Spinal cord (tissue), 10 donors: ENCODE results near the gene C17orf114. TPM values are rescaled to one million over a fixed set of nuclear protein-coding genes. Genes with fewer than 3 reads are reported as not detected.

ENCODE experiments used
- DNase-seq, 6 donors: peaks; one replicate each; pipeline versions ENCODE4 v3.0.0 to v3.0.0-alpha.2; 2013 to 2015; ENCODE audit warnings: low spot score in 6 of 6, low read depth in 4 of 6
- H3K27ac ChIP-seq: one replicate; pipeline ENCODE4 v1.5.1; 2013; ENCODE audit warnings: low read depth, low read length, control low read depth
- H3K27me3 ChIP-seq: one replicate; pipeline ENCODE4 v1.6.1; 2013; ENCODE audit warnings: low read length; ENCODE audit not compliant: control insufficient read depth, insufficient read depth
- H3K36me3 ChIP-seq: one replicate; pipeline ENCODE4 v1.6.1; 2013; ENCODE audit warnings: low read length; ENCODE audit not compliant: control insufficient read depth, insufficient read depth
- H3K4me1 ChIP-seq: one replicate; pipeline ENCODE4 v1.6.1; 2013; ENCODE audit warnings: low read length; ENCODE audit not compliant: control insufficient read depth, insufficient read depth
- H3K4me3 ChIP-seq: one replicate; pipeline ENCODE4 v1.5.1; 2013; ENCODE audit warnings: low read depth, low read length, control low read depth
- H3K9me3 ChIP-seq: one replicate; pipeline ENCODE4 v1.6.1; 2013; ENCODE audit warnings: low read length; ENCODE audit not compliant: control insufficient read depth, insufficient read depth
- WGBS: methylation state at CpG from one replicate; pipeline ENCODE4 v1.1.5; 2013; ENCODE audit warnings: missing lambda C conversion rate; ENCODE audit not compliant: insufficient coverage; 5-methylcytosine and 5-hydroxymethylcytosine counted together
- polyA plus RNA-seq, 2 donors: library from polyadenylated mRNA; unstranded; fragments of 120-200 nt; gene quantifications; one replicate each; pipeline ENCODE4 v1.2.1, GENCODE V29; 2013; ENCODE audit not compliant: insufficient read length in 2 of 2
- total RNA-seq, 2 donors: library from RNA; depleted of rRNA in 1 of 2; stranded (reverse); fragments of 120-200 nt in 1 of 2; fragments of >200 nt in 1 of 2; gene quantifications; one replicate each; pipeline versions ENCODE4 v1.2.3 to v1.2.4, GENCODE V29; 2013 to 2014
- donor health status: healthy.

Gene C17orf114

GRCh38 chr17:4753392-4753791, 48.7 kb downstream of the C17orf114 start:
- Histone ChIP-seq H3K9me3 (no peaks in the 10 kb centered on the region), H3K4me3 (no peak overlapping the region), H3K36me3 (no peaks in the 10 kb centered on the region), H3K4me1 (no peaks in the 10 kb centered on the region), H3K27me3 (peaks cover 27% of the 10 kb centered on the region), H3K27ac (no peak overlapping the region)
- no peak for DNase-seq
- WGBS: no CpG with 5 or more reads among the region's 1 CpG

- peaks cover 27% of the 10 kb centered on the region for H3K27me3 ChIP-seq
Measured at GRCh38 chr17:4751932-4752331, 50.2 kb downstream of the C17orf114 start.

More at GRCh38 chr17:4751932-4752331, 50.2 kb downstream of the C17orf114 start:
- H3K36me3 ChIP-seq: no peaks in the 10 kb centered on the region
- DNase-seq: no peak
- no peaks in the 10 kb centered on the region for H3K4me1 ChIP-seq
- H3K9me3 ChIP-seq: no peaks in the 10 kb centered on the region
- H3K27ac ChIP-seq: no peak overlapping the region
- 87% methylated on average over 3 of the region's 5 CpGs for WGBS
- no peak overlapping the region for H3K4me3 ChIP-seq

Other genes with a start within 250 kb of the C17orf114 start
- 10 to 100 TPM; 19.5 to 30.9 TPM for gene MYBBP1A, start 246.9 kb downstream of the C17orf114 start, total RNA-seq
- gene MYBBP1A, start 246.9 kb downstream of the C17orf114 start, polyA plus RNA-seq: 10 to 100 TPM; 36.5 to 38.9 TPM
- gene GGT6, start 241.8 kb downstream of the C17orf114 start, total RNA-seq: not detected
- gene GGT6, start 241.8 kb downstream of the C17orf114 start, polyA plus RNA-seq: under 1 TPM in 1 of 2 donors, not detected in 1; 0.15 TPM
- gene SMTNL2, start 217.8 kb downstream of the C17orf114 start, total RNA-seq: 10 to 100 TPM in 1 of 2 donors, 1 to 10 TPM in 1; 5.1 to 33.9 TPM
- 10 to 100 TPM in 1 of 2 donors, 1 to 10 TPM in 1; 5.8 to 12.8 TPM for gene SMTNL2, start 217.8 kb downstream of the C17orf114 start, polyA plus RNA-seq
- 10 to 100 TPM in 1 of 2 donors, 1 to 10 TPM in 1; 3.0 to 16.3 TPM for gene ALOX15, start 160.7 kb downstream of the C17orf114 start, total RNA-seq
- 10 to 100 TPM in 1 of 2 donors, 1 to 10 TPM in 1; 3.9 to 13.5 TPM for gene ALOX15, start 160.7 kb downstream of the C17orf114 start, polyA plus RNA-seq
- gene PELP1, start 98.2 kb downstream of the C17orf114 start, total RNA-seq: 10 to 100 TPM; 20.5 to 22.4 TPM
- gene PELP1, start 98.2 kb downstream of the C17orf114 start, polyA plus RNA-seq: 10 to 100 TPM; 60.7 to 70.8 TPM
- 10 to 100 TPM; 21.2 to 33.9 TPM for gene ARRB2, start 91.7 kb downstream of the C17orf114 start, total RNA-seq
- 100 to 1,000 TPM in 1 of 2 donors, 10 to 100 TPM in 1; 99.0 to 105 TPM for gene ARRB2, start 91.7 kb downstream of the C17orf114 start, polyA plus RNA-seq
- 10 to 100 TPM in 1 of 2 donors, 1 to 10 TPM in 1; 9.5 to 32.1 TPM for gene MED11, start 70.9 kb downstream of the C17orf114 start, total RNA-seq
- gene MED11, start 70.9 kb downstream of the C17orf114 start, polyA plus RNA-seq: 10 to 100 TPM; 27.3 to 27.4 TPM
- 1 to 10 TPM in 1 of 2 donors, under 1 TPM in 1; 0.89 to 2.0 TPM for gene ZMYND15, start 62.5 kb downstream of the C17orf114 start, total RNA-seq
- gene ZMYND15, start 62.5 kb downstream of the C17orf114 start, polyA plus RNA-seq: 1 to 10 TPM; 1.4 to 2.5 TPM
- 1 to 10 TPM; 7.5 to 8.0 TPM for gene CXCL16, start 62.4 kb downstream of the C17orf114 start, total RNA-seq
- gene CXCL16, start 62.4 kb downstream of the C17orf114 start, polyA plus RNA-seq: 10 to 100 TPM; 18.4 to 18.8 TPM
- gene TM4SF5, start 30.4 kb downstream of the C17orf114 start, total RNA-seq: not detected
- not detected for gene TM4SF5, start 30.4 kb downstream of the C17orf114 start, polyA plus RNA-seq
- gene VMO1, start 16.0 kb downstream of the C17orf114 start, total RNA-seq: 1 to 10 TPM in 1 of 2 donors, under 1 TPM in 1; 0.99 to 2.0 TPM
- 1 to 10 TPM; 2.0 to 2.7 TPM for gene VMO1, start 16.0 kb downstream of the C17orf114 start, polyA plus RNA-seq
- not detected for gene GLTPD2, start 13.4 kb downstream of the C17orf114 start, total RNA-seq
- 1 to 10 TPM; 3.5 to 5.2 TPM for gene GLTPD2, start 13.4 kb downstream of the C17orf114 start, polyA plus RNA-seq
- gene PSMB6, start 6.2 kb downstream of the C17orf114 start, total RNA-seq: 100 to 1,000 TPM in 1 of 2 donors, 10 to 100 TPM in 1; 94.1 to 146 TPM
- gene PSMB6, start 6.2 kb downstream of the C17orf114 start, polyA plus RNA-seq: 100 to 1,000 TPM; 143 to 147 TPM
- gene PLD2, start 4.8 kb upstream of the C17orf114 start, total RNA-seq: 10 to 100 TPM; 14.2 to 42.8 TPM
- gene PLD2, start 4.8 kb upstream of the C17orf114 start, polyA plus RNA-seq: 10 to 100 TPM; 29.8 to 46.9 TPM
- 10 to 100 TPM; 33.5 to 35.0 TPM for gene MINK1, start 31.0 kb upstream of the C17orf114 start, total RNA-seq
- gene MINK1, start 31.0 kb upstream of the C17orf114 start, polyA plus RNA-seq: 10 to 100 TPM; 67.2 to 86.2 TPM
- 1 to 10 TPM; 1.9 to 4.7 TPM for gene C17orf107, start 97.2 kb upstream of the C17orf114 start, total RNA-seq
- 1 to 10 TPM; 2.8 to 3.7 TPM for gene C17orf107, start 97.2 kb upstream of the C17orf114 start, polyA plus RNA-seq
- gene CHRNE, start 100.8 kb upstream of the C17orf114 start, total RNA-seq: under 1 TPM; 0.69 to 0.99 TPM
- 1 to 10 TPM; 1.1 to 1.9 TPM for gene CHRNE, start 100.8 kb upstream of the C17orf114 start, polyA plus RNA-seq
- under 1 TPM in 1 of 2 donors, not detected in 1; 0.06 TPM for gene GP1BA, start 129.9 kb upstream of the C17orf114 start, total RNA-seq
- gene GP1BA, start 129.9 kb upstream of the C17orf114 start, polyA plus RNA-seq: 1 to 10 TPM in 1 of 2 donors, under 1 TPM in 1; 0.57 to 1.6 TPM
- gene SLC25A11, start 137.7 kb upstream of the C17orf114 start, total RNA-seq: 10 to 100 TPM; 57.2 to 63.0 TPM
- 10 to 100 TPM; 84.0 to 95.2 TPM for gene SLC25A11, start 137.7 kb upstream of the C17orf114 start, polyA plus RNA-seq
- 10 to 100 TPM; 23.5 to 72.5 TPM for gene RNF167, start 137.9 kb upstream of the C17orf114 start, total RNA-seq
- 100 to 1,000 TPM; 113 to 133 TPM for gene RNF167, start 137.9 kb upstream of the C17orf114 start, polyA plus RNA-seq
- 100 to 1,000 TPM in 1 of 2 donors, 10 to 100 TPM in 1; 95.4 to 191 TPM for gene PFN1, start 146.2 kb upstream of the C17orf114 start, total RNA-seq
- gene PFN1, start 146.2 kb upstream of the C17orf114 start, polyA plus RNA-seq: 100 to 1,000 TPM; 296 to 299 TPM
- 1 to 10 TPM; 4.9 to 7.3 TPM for gene ENO3, start 148.8 kb upstream of the C17orf114 start, total RNA-seq
- 10 to 100 TPM in 1 of 2 donors, 1 to 10 TPM in 1; 8.1 to 17.1 TPM for gene ENO3, start 148.8 kb upstream of the C17orf114 start, polyA plus RNA-seq
- 10 to 100 TPM; 36.8 to 85.2 TPM for gene SPAG7, start 165.5 kb upstream of the C17orf114 start, total RNA-seq
- 10 to 100 TPM; 94.7 to 96.6 TPM for gene SPAG7, start 165.5 kb upstream of the C17orf114 start, polyA plus RNA-seq
- 10 to 100 TPM; 12.6 to 20.3 TPM for gene CAMTA2, start 185.3 kb upstream of the C17orf114 start, total RNA-seq
- 10 to 100 TPM; 84.3 to 96.1 TPM for gene CAMTA2, start 185.3 kb upstream of the C17orf114 start, polyA plus RNA-seq
- gene INCA1, start 195.2 kb upstream of the C17orf114 start, total RNA-seq: 1 to 10 TPM in 1 of 2 donors, under 1 TPM in 1; 0.50 to 2.0 TPM
- gene INCA1, start 195.2 kb upstream of the C17orf114 start, polyA plus RNA-seq: 1 to 10 TPM; 7.1 to 7.9 TPM
- 10 to 100 TPM; 24.4 to 52.3 TPM for gene KIF1C, start 195.6 kb upstream of the C17orf114 start, total RNA-seq
- 10 to 100 TPM; 41.7 to 56.0 TPM for gene KIF1C, start 195.6 kb upstream of the C17orf114 start, polyA plus RNA-seq
- not detected for gene SLC52A1, start 233.1 kb upstream of the C17orf114 start, total RNA-seq
- gene SLC52A1, start 233.1 kb upstream of the C17orf114 start, polyA plus RNA-seq: under 1 TPM; 0.19 to 0.38 TPM